GM18508 (cell line): Measurements from ENCODE around the gene STMN3.
"Not testable (repeated sequence)": the region's sequence is repeated elsewhere in the genome, so short reads cannot be mapped to it uniquely, and the experiment has no call there.

Experiments
- ATAC-seq: cut with Tn5 transposase; IDR thresholded peaks from one replicate; pipeline ENCODE4 v1.9.1; 2021; ENCODE audit warnings: moderate number of reproducible peaks; ENCODE audit not compliant: insufficient read depth, unreplicated experiment

The STMN3 gene

DNA sequence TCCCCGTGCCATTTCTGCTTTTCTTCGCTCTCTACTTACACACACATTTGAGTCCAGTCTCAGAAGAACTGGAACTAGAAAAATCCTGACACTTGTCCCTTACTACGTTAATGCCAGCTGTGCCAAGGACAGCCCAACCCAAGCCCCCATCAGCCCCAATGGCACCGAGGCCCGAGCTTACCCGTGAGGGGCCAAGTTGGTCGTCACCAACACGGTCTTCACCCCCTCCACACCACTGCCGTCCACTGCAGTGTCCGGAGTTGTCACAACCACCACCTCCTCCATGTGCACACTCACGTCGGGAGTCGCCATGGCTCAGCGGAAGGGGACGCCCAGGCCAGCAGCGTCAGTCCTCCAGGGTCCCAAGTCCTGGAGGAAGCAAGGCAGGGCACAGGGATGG lies 34.1 kb downstream of the STMN3 start:
- no peak for ATAC-seq

DNA sequence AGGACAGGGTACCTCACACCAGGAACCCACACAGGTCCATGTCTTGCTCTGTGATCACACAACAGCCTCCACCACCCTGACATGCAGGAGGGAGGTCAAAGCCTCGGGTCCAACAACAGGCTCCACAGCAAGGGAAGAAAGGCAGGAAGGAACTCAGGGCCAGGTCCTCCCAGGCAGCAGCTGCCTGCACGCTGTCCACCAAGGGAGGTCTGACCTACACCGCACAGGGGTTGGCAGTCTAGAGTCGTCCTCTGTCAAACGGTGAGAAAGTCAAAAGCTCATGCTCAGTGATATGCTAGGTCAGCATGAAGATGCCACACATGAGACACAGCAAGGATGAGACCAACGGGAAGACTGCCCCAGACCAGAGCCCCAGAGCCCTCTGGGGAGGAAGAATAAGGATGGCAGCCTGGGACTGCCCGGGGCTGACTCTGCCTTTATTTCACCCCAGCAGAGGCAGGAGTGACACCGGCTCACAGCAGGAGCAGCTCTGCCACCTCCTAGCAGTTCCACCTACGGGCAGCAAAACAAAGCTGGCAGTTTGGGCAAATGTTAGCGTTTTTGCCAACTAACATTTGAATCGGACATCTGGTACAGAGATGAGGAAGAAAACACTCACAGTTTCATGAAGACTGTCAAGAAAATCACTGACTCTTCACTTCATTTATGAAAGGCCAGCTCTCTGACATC lies 34.8 kb downstream of the STMN3 start:
- no peak for ATAC-seq

DNA sequence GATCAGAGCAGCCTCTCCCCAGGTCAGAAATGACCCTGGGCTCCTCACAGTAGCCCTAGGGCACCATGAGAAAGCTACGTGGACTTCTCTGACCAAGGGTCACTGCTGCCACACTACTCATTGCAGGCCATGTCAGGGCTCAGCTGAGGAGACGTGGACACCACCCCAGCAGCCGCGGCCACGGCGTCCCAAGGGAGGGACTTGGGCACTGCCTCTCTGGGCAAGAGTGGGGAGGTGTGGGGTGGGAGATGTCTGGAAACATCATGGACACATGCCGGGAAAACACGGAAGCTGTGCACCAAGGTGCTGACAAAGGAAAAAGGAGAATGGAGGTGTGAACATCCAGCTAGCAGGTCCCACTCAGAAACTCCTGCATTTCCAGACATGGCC lies 35.4 kb downstream of the STMN3 start:
- no peak for ATAC-seq

DNA sequence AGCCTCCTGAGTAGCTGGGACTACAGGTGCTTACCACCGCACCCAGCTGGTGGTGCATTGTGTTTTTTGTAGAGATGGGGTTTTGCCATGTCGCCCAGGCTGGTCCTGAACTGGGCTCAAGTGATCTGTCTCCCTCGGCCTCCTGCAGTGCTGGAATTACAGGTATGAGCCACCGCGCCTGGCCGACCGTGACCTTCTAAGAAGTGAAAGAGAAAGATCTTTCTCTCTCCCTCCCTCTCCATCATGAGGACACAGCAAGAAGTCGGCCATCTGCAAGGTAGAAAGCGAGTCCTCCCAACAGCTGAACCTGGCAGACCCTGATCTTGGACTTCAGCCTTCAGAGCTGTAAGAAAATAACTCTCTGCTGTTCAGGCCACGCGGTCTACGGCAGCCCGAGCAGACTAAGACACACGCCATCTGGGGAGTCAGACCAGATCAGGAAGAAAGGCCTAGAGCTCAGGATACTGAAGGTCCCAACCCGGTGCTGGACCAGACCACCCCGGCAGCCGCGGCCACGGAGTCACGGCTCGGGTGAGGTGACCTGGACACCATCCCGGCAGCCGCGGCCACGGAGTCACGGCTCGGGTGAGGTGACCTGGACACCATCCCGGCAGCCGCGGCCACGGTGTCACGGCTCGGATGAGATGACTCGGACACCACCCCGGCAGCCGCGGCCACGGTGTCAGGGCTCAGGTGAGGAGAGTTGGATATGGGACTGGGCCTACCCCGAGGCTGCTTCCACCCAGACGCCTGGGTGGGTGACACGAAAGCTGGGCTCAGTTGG lies 35.9 kb downstream of the STMN3 start:
- no peak for ATAC-seq

GRCh38 chr20:63613863-63614594 lies 39.2 kb downstream of the STMN3 start:
- not testable (repeated sequence) for ATAC-seq

DNA sequence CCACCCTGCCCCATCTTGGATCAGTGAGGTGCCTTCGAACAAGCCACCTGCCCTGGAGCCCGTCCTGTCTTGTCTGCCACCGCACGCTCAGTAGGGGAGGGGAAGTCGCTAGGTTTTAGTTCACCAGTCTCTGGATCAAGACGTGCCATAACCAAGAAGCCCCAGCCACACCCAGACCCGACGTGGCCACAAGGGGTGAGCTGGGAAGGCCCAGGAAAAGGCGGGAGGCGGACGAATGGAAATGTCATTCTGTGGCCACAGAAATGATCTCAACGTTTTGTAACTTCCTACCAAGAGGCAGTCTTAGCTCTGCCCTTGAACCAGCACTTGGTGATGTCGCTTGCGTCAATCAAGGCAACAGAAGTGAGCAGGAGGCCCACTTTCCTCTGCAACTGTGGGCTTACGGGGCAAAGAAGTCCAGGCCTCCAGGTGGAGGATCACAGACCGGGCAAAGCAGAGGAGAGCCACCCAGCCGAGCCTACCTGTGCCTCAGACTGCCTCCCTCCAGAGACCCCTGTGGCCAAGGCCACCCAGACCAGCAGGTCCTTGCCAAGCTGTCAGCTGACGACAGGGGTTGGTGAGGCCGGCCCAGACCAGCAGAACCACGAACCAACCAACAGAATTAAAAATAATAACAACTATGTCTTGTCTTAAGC lies 40.8 kb downstream of the STMN3 start:
- ATAC-seq = no peak

DNA sequence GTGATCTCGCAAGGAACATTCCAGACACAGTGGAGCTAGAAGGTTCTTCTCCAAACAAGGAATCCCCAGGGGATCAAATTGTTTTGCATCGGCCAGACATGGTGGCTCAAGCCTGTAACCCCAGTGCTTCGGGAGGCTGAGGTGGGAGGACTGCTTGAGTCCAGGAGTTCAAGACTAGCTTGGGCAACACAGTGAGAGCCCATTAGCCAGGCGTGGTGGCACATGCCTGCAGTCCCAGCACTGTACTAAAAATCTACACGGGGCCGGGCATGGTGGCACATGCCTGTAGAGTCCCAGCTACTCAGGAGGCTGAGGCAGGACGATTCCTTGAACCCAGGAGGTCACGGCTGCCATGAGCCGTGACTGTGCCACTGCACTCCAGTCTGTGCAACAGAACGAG lies 41.6 kb downstream of the STMN3 start:
- no peak for ATAC-seq

GRCh38 chr20:63610581-63611435 lies 42.4 kb downstream of the STMN3 start:
- ATAC-seq = no peak

DNA sequence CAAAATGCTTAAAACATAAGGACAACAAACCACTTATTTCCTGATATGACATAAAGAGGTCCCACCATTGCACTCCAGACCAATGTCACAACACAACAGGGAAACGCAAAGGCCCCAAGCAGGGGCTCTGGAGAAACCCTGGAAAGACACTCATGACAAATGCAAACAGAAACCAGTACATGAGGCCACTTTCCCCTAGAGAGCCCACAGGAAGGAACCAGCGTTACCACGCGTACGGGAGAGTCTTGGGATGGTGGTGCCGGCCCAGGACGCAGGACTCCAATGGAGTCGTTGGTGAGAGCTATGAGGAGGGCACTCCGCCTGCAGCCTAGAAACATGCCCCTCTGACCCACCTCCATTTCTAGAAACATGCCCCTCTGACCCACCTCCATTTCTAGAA lies 46.5 kb downstream of the STMN3 start:
- ATAC-seq = no peak

DNA sequence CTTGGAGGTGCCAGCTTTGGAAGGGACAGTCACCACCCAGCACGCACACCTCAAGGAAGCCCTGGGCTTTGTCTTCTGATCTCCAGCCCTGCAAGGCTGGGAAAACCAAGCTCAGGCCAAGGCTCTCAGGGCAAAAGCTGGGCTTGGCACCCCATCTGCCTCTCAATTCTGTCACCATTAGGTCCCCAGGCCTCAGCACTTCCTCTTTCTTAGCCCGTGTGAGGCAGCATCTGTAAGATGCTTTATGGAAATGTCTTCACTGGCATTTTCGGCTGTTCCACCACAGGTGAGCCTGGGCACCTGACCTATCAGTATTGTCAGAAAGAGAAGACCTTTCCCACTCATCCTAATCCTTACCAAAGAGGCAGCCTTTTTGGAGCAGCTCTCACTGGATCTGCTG lies 50.9 kb downstream of the STMN3 start:
- ATAC-seq = no peak

DNA sequence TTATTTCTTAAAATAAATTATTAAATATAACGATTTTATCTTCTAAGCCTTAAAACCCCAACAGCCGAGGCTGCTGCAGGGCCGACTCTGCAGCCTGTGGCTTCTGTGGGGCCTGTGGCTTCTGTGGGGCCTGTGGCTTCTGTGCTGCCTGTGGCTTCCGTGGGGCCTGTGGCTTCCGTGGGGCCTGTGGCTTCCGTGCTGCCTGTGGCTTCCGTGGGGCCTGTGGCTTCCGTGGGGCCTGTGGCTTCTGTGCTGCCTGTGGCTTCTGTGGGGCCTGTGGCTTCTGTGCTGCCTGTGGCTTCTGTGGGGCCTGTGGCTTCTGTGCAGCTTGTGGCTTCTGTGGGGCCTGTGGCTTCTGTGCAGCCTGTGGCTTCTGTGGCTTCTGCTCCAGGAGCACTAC lies 51.5 kb downstream of the STMN3 start:
- not testable (repeated sequence) for ATAC-seq

DNA sequence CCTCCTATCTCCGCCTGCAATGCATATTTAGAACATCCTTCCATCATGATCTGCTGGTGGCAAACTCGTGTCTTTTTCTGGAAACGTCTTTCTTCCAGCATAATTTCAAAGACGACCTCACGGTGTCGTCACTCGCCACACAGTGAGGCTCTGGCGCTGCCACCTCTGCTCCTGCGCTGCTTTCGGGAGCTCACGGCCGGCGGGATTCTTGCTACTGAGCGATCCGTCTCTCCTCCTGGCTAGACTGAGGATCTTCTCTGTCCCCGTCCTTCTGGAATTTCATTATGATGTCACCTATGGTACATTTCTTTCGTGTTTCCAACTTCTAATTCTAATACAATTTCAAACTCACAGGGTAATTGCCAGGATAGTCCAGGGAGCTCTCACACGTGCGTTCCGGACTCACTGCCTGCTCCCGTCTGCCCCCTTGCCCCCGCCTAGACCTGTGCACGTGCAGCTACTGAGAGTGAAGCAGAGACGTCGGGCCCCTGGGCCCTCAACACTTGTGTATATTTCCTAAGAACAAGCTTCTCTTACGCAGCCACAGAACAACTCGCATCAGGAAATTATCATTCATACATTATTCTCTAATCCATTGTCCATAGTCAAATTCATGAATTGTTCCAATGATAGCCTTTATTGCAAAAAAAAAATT lies 53.7 kb downstream of the STMN3 start:
- no peak for ATAC-seq

DNA sequence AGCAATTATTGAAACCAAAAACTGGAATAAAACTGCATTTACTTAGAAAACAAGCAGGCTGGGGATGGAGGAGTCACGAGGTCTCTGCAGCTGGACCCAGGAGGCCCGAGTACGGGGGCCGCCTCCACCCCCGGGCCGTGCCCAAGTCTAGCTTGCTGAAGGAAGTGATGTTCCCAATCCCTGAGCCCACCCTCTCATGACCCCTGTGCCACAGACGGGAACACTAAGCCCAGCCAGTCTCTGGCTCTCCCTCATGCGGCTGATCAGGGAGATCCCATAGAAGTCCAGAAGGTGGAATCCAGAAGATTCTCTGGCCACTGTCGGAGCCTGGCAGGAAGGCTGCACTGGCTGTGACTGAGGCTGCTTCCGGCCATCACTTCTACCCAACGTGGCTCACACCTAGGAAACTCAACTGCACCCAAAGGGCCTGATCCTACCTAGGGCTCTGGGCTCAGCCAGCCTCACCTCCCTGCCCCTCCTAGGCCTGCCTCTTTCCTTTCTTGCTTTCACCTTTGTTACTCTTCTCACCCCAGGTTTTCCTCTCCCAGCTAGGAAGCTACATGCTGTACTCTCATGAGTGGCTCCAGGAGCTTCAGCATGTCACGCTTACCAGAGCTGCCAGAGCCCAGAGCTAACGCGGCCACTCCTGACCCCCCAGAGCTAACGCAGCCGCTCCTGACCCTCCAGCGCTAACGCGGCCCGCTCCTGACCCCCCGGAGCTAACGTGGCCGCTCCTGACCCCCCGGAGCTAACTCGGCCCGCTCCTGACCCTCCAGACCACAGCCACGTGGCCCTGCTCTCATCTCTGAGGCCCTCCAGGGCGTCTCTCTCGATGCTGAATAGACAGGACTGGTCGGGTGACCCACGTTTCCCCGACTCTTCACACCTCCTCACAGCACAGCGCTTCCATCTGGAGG lies 54.5 kb downstream of the STMN3 start:
- ATAC-seq = no peak

DNA sequence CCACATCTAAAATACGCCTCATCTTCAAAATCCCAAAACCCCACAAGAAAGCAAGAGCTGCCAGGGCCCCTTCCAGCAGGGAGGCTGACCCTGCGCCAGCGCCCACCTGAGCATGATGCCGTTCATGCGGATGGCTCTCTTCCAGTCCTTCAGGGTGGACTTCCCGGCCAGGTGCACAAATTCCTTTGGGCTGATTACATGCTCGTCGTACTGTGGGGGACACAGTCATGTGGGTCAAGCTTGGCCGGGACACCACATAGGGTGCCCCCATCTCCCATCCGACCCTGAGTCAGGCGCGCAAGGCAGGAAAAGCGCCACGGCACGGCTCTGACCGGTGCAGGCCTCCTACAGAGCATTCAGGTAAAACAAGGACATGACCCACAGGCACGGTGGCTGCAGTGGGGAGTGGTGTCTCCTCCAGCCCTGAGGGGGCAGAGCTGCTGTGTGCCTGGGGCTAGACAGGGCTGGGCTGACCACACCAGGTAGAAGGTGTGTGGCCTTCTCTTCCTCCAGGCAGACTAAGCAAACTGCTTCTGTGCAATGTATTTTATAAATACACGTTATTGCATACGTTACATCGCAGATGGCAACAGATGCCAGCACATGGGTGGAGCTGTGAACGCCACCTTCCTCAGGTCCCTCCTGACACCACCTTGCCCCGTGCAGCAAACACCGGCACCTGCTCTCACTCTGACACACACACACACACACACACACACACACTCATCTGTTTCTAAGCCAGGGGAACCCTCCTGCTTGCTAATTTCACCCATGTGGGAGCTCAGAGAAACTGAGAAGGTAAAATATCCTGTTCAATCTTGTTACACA lies 55.4 kb downstream of the STMN3 start:
- ATAC-seq = no peak

DNA sequence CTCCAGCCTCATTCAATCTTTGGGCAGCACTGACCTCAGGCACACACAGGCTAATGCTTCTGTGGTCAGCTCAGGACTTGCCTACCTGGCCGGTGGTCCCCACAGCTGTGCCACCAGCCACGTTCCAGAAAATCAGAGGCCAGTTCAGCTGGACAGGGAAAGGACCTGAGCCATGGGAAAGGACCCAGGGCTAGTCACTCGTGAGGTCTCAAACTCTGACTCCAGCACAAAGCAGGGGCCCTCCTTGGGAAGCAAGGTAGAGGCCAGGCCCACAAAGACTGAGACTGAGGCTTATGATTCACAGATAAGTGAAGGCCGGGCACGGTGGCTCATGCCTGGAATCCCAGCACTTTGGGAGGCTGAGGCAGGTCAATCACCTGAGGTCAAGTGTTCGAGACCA lies 56.8 kb downstream of the STMN3 start:
- ATAC-seq = no peak

GRCh38 chr20:63595416-63596127 lies 57.7 kb downstream of the STMN3 start:
- ATAC-seq = no peak

DNA sequence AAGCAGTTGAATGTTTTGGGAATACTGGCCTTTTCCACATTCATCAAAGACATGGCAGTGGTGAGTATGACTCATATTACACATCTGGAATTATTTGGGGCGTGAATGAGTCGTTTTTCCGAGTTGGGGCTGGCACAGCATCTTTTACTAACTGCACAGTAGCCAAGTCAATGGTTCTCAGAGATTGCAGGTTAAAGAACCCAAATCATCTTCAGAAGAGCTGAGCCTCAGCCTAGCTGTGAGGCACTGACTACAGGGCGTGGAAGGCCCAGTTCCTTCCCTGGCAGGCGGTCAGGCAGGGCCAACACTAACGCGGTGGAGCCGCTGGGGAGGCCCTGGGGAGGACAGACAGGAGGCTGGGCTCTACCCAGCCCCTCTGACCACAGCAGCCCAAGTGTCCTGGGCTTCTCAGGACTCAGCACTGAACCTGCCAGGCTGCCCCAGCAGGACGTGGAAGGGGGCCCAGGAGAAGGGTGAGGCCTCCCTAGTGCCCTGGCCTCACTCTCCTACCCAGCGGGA lies 59.1 kb downstream of the STMN3 start:
- ATAC-seq = no peak
